Stimulated activated CD4-positive, alpha-beta T cell treated with anti-CD3 and anti-CD28 coated beads, Interleukin-12 subunit alpha, Interleukin-12 subunit beta, amount 100 ng/mL, for 4 hours (primary cell): ENCODE measurements around the gene CCDC88A.
"Not testable (repeated sequence)": the region's sequence is repeated elsewhere in the genome, so short reads cannot be mapped to it uniquely, and the experiment has no call there.

ENCODE experiments used
- DNase-seq: peaks from one replicate; pipeline ENCODE4 v3.0.0-alpha.2; 2020

The CCDC88A gene

DNA sequence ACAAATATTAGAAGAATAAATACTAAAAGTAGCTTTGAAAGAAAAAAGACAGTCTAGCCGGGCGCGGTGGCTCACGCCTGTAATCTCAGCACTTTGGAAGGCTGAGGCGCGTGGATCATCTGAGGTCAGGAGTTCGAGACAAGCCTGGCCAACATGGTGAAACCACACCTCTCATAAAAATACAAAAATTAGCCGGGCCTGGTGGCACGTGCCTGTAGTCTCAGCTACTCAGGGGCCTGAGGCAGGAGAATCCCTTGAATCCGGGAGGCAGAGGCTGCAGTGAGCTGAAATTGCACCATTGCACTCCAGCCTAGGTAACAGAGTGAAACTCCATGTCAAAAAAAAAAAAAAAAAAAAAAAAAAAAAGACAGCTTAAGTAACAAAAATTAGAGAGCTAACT, 34.1 kb downstream of the CCDC88A start:
- not testable (repeated sequence) for DNase-seq

DNA sequence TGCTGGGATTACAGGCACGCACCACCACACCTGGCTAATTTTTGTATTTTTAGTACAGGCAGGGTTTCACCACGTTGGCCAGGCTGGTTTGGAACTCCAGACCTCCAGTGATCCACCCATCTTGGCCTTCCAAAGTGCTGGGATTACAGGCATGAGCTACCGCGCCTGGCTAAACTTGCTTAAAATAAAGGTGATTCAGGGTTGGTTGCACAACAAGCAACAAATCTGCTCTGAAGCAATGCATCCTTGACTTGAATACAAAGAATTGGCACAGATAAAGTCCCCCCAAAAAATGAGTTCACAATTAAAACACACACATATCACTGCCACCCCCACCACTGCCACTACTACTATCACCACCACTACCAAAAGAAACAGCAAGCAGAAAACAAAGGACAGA, 34.9 kb downstream of the CCDC88A start:
- no peak for DNase-seq

DNA sequence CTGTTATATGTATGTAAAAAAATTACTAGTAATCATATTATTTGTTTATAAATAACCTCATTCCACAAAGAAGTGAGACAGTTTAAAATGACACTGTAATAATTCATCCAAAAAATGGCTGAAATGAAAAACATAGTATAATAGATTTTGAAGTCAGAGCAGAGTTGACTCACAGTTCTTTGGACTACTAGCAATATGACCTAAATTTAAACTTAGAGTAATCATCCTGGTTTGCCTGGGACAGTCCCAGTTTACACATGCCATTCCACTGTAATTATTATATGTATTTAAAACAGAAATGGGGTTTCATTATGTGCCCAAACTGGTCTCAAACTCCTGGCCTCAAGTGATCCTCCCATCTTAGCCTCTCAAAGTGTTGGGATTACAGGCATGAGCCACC, 48.3 kb downstream of the CCDC88A start:
- DNase-seq, result no peak

- DNase-seq, result no peak
Measured at GRCh38 chr2:55370208-55370607, 49.4 kb downstream of the CCDC88A start.

- no peak for DNase-seq
Measured at GRCh38 chr2:55365303-55365702, 54.4 kb downstream of the CCDC88A start.

DNA sequence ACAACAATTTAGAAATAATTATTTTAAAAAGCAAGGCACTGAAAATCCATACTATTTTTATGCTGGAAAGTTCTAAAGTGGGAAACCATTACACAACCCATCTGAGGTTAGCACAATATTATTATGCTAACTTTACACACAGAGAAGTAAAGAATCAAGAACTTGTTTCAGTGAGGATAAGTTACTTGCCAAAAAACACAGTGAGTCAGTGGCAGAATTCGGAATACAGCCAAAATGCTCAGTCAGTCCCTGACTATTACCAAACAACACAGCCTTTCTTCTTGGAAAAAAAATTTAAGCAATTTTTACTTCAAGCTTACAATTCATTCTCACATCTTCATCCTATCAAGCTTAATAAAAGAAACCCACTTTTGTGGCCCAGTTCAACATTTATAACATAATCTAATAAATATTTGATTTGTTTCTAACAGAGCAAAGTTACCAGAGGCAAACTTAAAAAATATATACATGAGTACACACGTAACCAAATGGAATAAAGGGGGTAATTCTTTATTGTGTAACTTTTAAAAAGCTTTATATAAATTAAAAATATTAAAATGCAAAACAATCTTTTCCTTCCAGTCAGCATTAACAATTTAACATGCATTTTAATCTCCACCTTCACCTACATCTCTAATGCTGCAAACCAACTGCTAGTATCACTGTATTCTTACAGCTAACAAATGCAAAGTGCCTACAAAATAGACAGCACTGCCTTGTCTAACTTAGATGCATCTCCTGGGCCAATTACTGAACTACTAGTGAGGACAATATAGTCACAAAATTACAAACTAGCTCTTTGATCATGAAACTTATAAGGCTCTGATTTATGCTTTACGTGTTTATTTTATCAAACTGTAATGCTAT, 55.2 kb downstream of the CCDC88A start:
- DNase-seq, result no peak

DNA sequence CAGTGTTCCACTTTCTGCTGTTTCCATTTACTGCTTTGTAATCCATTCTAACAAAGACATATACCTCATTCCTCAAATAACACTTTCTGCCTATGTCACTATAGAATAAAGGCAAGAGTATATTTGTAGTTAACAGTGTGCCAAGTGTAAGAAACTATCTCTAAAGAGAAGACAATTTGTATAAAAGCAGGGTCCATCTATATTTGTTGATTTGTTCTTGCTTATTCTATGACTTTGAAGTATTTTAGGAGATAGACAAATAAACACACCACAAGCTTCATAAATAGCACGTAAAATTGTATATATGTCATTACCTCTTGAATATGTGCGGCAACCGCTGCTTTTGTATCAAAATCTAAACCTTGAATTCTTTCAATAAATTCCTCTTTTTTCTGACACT, 56.0 kb downstream of the CCDC88A start:
- DNase-seq, result no peak

GRCh38 chr2:55361465-55362189, 58.0 kb downstream of the CCDC88A start:
- no peak for DNase-seq

GRCh38 chr2:55358451-55358850, 61.2 kb downstream of the CCDC88A start:
- no peak for DNase-seq

GRCh38 chr2:55357927-55358326, 61.7 kb downstream of the CCDC88A start:
- no peak for DNase-seq

- no peak for DNase-seq
Measured at GRCh38 chr2:55357164-55357563, 62.5 kb downstream of the CCDC88A start.

DNA sequence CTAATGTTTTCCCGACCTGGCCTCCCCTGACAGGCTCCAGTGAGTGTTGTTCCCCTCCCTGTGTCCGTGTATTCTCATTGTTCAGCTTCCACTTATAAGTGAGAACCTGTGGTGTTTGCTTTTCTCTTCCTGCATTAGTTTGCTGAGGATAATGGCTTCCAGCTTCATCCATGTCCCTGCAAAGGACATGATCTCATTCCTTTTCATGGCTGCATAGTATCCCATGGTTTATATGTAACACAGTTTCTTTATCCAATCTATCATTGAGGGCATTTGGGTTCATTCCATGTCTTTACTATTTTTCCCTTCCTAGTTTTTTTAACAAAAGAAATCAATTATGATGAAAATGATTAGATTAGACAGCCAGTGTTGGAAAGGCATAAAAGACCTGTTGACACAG, 63.5 kb downstream of the CCDC88A start:
- not testable (repeated sequence) for DNase-seq

- no peak for DNase-seq
Measured at GRCh38 chr2:55355451-55355850, 64.2 kb downstream of the CCDC88A start.

DNA sequence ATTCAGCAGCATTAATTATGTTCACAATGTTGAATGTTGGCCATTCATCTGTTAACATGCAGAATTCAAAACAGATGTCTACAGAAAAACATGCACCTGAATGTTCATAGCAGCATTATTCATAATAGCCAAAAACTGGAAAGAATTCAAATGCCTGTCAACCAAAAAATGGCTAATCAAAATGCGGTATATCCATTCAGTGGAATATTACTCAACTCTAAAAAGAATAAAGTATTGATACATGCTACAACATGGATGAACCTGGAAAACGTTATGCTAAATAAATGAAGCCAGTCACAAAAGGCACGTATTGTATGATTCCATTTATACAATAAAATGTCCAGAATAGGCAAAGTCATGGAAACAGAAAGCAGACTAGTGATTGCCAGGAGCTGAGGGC, 68.0 kb downstream of the CCDC88A start:
- no peak for DNase-seq

DNA sequence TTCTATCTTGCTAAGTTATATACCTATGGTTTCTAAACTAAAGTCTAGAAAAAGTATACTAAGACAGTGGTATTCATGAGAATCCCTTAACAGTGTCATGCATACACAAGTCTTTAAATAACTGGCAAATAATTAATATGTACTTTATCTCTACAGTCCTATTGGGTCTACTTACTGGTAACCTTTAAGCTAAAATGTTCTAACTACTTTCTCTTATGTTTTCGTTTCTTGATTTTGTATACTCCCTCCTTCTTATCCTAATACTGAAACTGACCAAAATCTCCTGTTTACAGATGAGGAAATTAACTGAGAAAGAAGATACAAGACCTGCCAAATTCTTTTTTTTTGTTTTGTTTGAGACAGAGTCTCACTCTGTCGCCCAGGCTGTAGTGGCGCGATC, 74.6 kb downstream of the CCDC88A start:
- no peak for DNase-seq

GRCh38 chr2:55338268-55338667, 81.4 kb downstream of the CCDC88A start:
- no peak for DNase-seq

GRCh38 chr2:55334728-55335127, 84.9 kb downstream of the CCDC88A start:
- no peak for DNase-seq

DNA sequence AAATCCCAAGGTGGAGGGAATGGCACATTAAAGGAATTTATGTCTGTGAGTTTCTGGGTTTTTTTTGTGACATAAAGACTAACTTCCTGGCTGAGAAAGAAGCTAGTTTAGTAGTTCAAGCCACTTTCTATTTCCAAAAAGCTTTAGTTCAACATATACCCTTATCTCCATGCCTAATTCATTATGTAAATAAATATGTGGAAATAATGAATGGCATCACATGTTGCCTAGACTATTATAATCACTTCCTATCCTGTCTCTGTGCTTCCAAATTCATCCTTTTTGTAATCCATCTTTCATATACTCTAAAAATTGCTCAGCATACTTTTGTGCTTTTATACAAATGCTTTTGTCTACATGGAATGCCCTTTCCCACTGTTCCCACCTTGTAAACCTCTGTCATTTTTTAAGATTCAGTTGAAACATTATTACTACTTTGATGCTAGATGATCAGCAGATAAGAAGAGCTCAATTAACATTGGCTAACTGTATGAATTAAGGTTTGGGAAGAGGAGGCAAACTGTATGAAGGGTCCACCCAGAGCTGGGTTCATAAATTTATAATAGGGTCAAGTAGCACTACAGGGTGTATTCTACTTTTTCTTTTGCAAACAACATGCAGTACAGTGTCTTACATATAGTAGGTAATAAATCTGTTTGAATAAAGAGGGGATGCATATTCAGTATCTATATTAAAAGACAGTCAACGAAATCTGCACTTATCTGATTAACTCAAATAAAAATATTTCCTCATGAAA, 88.9 kb downstream of the CCDC88A start:
- no peak for DNase-seq

DNA sequence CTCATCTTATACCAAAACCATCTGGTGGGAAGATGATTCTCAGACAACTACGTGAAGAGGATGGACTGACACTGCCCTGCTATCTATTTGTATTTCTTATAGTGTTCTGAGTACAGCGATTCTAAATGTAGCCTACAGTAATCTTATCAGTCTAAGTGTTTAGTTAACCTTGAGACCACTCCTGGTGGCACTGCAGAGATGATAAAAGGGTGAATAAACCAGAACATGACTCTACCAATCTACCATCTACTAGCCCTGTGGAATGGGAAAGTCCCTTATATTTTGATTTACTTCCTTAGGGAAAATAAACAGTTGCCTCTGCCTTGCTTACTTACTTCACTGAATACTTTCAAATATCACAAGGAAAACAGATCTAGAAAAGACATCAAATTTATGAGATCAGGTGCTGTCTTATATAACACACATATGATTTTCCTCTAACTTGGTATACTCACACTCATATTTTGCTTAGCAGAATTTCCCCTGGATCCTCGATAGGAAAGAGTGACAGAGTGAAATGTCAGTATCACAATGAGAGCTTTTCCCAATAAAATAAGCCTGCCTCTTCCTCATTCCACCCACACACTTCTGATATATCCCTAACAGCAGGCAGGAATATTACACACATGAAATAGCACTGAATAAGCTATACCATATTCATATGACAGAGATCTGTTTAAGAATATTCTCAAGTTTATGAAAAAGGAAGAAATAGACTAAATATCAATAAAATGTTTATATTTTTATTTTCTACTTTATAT, 92.0 kb downstream of the CCDC88A start:
- no peak for DNase-seq

DNA sequence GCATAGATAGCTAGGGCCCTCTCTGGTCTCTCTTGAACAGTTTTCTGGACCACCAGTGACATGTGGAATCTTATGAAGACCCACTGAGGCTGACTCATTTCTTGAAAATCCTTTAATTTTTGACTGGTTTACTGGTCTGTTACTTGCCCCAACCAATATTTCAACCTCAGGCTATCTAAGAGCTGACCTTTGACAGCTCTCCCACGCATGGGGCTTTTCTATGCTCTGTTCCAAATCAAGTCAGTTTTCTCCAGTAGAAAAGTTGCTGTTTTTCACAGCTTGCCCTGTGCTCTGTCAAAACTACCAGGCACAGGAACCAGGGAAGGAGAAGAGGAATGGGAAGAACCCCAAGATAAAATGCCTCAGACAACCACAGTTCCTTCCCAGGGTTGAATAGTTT, 104.7 kb downstream of the CCDC88A start:
- no peak for DNase-seq

DNA sequence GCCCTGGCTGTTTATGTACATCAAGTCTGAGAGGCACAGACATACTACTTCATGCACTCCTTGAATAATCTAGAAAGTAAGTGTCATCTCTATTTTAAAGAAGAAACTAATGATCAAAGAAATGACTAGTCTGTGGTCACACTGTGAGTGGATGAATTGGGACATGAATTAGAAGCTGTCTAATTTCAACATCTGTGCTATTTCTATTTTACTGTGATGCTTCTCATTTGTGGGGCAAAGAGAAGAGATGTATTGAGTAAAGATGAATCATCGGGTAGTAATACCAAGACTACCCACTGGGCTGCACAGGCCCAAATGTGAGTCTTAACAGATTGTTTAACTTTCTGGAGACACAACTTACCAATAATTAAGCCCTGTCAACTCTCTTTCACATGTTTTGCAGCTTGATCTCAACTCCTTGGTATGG, 108.2 kb downstream of the CCDC88A start:
- DNase-seq, result no peak

- DNase-seq, result no peak
Measured at GRCh38 chr2:55309446-55309845, 110.2 kb downstream of the CCDC88A start.

GRCh38 chr2:55302241-55302640, 117.4 kb downstream of the CCDC88A start:
- no peak for DNase-seq
